ENCODE data around the gene MGST3.
"Not testable (repeated sequence)": the region's sequence is repeated elsewhere in the genome, so short reads cannot be mapped to it uniquely, and the experiment has no call there.

The MGST3 gene

GRCh38 chr1:165659581-165659895, 28.5 kb downstream of the MGST3 start:
- DNase-seq, result no peak

- DNase-seq, result no peak
Measured at GRCh38 chr1:165661703-165662102, 30.7 kb downstream of the MGST3 start.

GRCh38 chr1:165662186-165662585, 31.2 kb downstream of the MGST3 start:
- no peak for DNase-seq

- DNase-seq, result no peak
Measured at GRCh38 chr1:165666152-165666825, 35.3 kb downstream of the MGST3 start.

- DNase-seq, result no peak
Measured at GRCh38 chr1:165668184-165668583, 37.1 kb downstream of the MGST3 start.

GRCh38 chr1:165671526-165671925, 40.5 kb downstream of the MGST3 start:
- DNase-seq, result no peak

- no peak for DNase-seq
Measured at GRCh38 chr1:165674599-165674998, 43.6 kb downstream of the MGST3 start.

- no peak for DNase-seq
Measured at GRCh38 chr1:165675794-165676193, 44.8 kb downstream of the MGST3 start.

- DNase-seq, result no peak
Measured at GRCh38 chr1:165678509-165678908, 47.5 kb downstream of the MGST3 start.

- DNase-seq, result no peak
Measured at GRCh38 chr1:165679282-165680036, 48.4 kb downstream of the MGST3 start.

- no peak for DNase-seq
Measured at GRCh38 chr1:165680303-165680702, 49.3 kb downstream of the MGST3 start.

- not testable (repeated sequence) for DNase-seq
Measured at GRCh38 chr1:165680773-165681172, 49.7 kb downstream of the MGST3 start.

- DNase-seq, result no peak
Measured at GRCh38 chr1:165683848-165684485, 52.9 kb downstream of the MGST3 start.

- DNase-seq, result no peak
Measured at GRCh38 chr1:165686121-165686970, 55.3 kb downstream of the MGST3 start.

- DNase-seq, result no peak
Measured at GRCh38 chr1:165686971-165687433, 56.0 kb downstream of the MGST3 start.

- no peak for DNase-seq
Measured at GRCh38 chr1:165688046-165688445, 57.0 kb downstream of the MGST3 start.

GRCh38 chr1:165695031-165695430, 64.0 kb downstream of the MGST3 start:
- DNase-seq, result no peak

GRCh38 chr1:165696625-165697100, 65.6 kb downstream of the MGST3 start:
- no peak for DNase-seq

- DNase-seq, result no peak
Measured at GRCh38 chr1:165697491-165697880, 66.5 kb downstream of the MGST3 start.

- DNase-seq, result peak; percentile 82
Measured at GRCh38 chr1:165697881-165698760, 67.1 kb downstream of the MGST3 start, which contains the start of gene ALDH9A1. ALDH9A1 (minus strand) TSS chr1:165698562; CDS start chr1:165698558, 4 bp downstream.

- DNase-seq, result no peak
Measured at GRCh38 chr1:165698761-165699052, 67.7 kb downstream of the MGST3 start.

- no peak for DNase-seq
Measured at GRCh38 chr1:165699577-165699976, 68.5 kb downstream of the MGST3 start.

All from NCI-H1694 treated with DMSO at 0.1 percent for 48 hours (cell line).